ENCODE measurements around the gene RMRP.
"Not testable (repeated sequence)": the region's sequence is repeated elsewhere in the genome, so short reads cannot be mapped to it uniquely, and the experiment has no call there.

Gene RMRP

DNA sequence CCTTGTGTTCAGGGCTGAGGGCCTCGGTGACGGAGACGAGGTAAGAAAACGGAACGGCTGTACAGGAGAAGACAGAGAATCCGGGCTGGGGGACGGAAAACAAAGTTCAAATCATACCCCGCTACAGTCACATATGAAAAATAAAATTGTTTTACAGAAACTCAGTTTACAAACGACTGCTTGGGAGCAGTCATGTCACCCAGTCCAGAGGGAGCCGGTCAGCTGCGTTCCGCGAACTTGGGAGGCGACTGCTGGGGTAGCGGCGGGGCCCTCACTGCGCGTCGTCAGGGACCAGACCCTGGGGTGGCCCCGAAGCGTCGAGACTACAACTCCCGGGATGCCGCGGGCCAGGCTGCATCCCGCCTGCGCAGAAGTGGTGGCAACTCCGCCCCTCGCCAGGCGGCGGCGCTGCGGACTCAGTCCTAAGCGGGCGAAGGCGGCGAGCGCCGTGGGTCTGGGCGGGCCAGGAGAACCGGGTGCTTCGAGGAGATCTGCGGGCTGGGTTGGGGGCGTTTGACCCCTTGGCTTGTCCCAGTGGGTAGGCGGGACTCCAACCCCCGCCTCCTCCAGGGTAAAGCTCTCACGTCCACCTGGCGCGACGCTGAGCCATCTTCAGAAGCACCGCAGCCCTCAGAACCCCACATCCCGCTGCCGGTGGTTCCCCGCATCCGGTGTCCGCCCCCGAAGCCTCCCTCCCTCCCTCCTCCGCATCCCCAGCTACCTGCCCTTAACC, 11.1 kb downstream of the RMRP start:
- peak; percentile 50 for DNase-seq (ENCODE audit: extremely low read depth, low read depth)

DNA sequence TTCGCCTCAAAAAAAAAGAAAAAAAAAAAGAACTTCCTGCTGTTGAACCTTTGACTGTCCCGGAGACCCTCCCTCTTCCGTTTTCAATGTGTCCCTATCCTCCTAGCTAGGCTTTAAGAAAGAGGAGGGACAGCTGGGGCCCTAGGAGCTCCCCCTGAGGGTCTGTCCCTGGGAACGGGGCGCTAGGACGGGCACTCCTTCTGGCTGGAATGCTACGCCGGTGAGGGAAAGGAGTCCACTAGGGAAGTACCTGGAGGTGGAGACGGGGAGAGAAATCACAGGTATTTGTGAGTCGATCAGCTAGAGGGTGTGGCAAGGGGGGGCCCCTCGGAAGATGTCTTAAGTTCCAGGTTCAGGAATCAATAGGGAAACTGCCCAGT, 11.7 kb downstream of the RMRP start:
- TF ChIP-seq, protein P1, sequence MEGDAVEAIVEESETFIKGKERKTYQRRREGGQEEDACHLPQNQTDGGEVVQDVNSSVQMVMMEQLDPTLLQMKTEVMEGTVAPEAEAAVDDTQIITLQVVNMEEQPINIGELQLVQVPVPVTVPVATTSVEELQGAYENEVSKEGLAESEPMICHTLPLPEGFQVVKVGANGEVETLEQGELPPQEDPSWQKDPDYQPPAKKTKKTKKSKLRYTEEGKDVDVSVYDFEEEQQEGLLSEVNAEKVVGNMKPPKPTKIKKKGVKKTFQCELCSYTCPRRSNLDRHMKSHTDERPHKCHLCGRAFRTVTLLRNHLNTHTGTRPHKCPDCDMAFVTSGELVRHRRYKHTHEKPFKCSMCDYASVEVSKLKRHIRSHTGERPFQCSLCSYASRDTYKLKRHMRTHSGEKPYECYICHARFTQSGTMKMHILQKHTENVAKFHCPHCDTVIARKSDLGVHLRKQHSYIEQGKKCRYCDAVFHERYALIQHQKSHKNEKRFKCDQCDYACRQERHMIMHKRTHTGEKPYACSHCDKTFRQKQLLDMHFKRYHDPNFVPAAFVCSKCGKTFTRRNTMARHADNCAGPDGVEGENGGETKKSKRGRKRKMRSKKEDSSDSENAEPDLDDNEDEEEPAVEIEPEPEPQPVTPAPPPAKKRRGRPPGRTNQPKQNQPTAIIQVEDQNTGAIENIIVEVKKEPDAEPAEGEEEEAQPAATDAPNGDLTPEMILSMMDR (IDR thresholded peaks at IDR 0.05; ENCODE audit: low read depth, low read length, missing control alignments) = no peak
- no peak for DNase-seq (ENCODE audit: extremely low read depth, low read depth)
- H3K4me3 ChIP-seq (replicated peaks; ENCODE audit: low read depth, low read length) = peak overlapping the region; percentile 54

More for the DNA sequence above, 11.1 kb downstream of the RMRP start:
- TF ChIP-seq, protein P1 (IDR thresholded peaks at IDR 0.05; ENCODE audit: low read depth, low read length, missing control alignments) = peak; percentile 85
- peak overlapping the region; percentile 54 for H3K4me3 ChIP-seq (replicated peaks; ENCODE audit: low read depth, low read length)

DNA sequence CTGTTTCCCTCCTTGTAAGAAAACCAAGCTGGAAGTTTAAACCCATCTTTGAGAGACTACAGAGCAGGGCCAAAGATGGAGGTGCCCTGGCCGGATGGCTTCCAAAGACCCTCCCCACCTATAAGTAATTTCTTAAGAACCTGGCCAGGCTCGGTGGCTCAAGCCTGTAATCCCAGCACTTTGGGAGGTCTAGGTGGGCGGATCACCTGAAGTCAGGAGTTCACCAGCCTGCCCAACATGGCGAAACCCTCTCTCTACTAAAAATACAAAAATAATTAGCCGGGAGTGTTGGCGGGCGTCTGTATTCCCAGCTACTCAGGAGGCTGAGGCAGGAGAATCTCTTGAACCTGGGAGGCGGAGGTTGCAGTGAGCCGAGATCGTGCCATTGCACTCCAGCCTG, 12.1 kb downstream of the RMRP start:
- not testable (repeated sequence) for DNase-seq (ENCODE audit: extremely low read depth, low read depth)
- H3K4me3 ChIP-seq (replicated peaks; ENCODE audit: low read depth, low read length) = peak overlapping the region; percentile 54

DNA sequence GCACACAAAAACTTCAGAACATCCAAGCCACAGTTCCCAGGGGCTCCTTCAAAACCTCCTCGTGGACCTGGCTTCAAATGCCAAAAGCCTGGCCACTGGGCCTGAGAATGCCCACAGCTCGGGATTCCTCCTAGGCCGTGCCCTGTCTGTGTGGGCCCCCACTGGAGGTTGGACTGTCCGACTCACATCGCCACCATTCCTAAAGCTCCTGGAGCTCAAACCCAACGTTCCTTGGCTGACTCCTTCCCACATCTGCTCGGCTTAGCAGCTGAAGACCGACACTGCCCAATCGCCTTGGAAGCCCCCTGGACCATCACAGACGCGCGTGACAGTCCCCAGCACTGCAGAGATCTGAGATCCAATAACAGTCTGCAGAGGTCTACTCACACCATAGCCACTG, 14.8 kb downstream of the RMRP start:
- TF ChIP-seq, protein P1 (IDR thresholded peaks at IDR 0.05; ENCODE audit: low read depth, low read length, missing control alignments) = no peak

DNA sequence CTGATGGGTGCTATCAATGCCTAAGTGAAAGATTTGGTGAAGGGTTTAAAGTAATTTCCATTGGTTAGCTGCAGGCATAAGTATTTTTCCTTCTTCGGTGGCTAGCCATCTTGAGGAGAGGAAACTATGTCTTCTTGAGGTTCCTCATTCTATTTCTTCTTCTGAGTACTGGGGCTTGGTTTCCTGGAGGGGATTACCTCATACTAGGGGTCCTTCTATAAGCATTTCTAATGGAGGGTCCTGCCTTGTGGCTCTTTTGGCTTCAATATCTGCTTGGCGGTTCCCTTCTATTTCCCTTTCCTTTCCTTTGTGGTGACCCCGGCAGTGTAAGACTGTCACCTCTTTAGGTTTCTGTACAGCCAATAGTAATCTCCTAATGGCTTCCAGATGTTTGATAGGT, 16.3 kb downstream of the RMRP start:
- H3K4me3 ChIP-seq (replicated peaks; ENCODE audit: low read depth, low read length); DNase-seq (ENCODE audit: extremely low read depth, low read depth): not testable (repeated sequence)

More for the DNA sequence above, 14.8 kb downstream of the RMRP start:
- DNase-seq (ENCODE audit: extremely low read depth, low read depth) = no peak
- no peak overlapping the region for H3K4me3 ChIP-seq (replicated peaks; ENCODE audit: low read depth, low read length)

DNA sequence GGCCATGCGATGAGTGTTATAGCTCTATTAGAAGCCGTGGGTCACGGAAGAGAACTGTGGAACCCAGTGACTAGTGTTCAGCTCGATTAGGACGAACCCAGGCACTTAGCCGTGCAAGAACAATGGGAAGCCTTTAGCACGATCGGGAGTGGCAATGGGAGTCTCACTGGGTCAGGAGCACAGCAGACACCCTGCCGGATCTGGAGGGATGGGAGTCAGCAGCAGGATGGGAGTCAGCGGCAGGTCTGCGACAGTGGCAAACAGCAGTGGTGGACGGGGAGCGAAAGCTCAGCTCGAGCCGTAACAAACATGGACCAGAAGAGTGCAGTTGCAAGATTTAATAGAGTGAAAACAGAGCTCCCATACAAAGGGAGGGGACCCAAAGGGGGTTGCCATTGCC, 17.4 kb downstream of the RMRP start:
- not testable (repeated sequence) for H3K4me3 ChIP-seq (replicated peaks; ENCODE audit: low read depth, low read length); DNase-seq (ENCODE audit: extremely low read depth, low read depth)

DNA sequence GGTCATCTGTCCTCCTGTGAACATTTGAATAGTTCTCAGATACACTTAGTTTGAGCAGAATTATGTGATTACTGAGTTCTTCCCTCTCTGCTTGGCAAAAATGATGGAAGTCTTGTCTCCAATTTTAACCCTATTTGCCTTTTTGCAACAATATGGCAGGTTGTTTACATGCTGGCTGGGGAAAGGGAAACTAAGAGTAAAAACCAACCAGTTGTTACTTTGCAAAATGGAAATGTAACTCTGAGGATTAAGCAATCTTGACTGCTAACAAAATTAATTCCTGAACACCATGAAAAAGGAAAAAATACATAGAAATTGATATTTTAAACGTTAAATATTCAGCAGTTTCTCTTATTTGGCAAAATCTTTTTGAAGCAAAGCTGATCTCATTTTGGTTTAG, 18.2 kb downstream of the RMRP start:
- TF ChIP-seq, protein P1 (IDR thresholded peaks at IDR 0.05; ENCODE audit: low read depth, low read length, missing control alignments) = no peak
- no peak overlapping the region for H3K4me3 ChIP-seq (replicated peaks; ENCODE audit: low read depth, low read length)
- no peak for DNase-seq (ENCODE audit: extremely low read depth, low read depth)

DNA sequence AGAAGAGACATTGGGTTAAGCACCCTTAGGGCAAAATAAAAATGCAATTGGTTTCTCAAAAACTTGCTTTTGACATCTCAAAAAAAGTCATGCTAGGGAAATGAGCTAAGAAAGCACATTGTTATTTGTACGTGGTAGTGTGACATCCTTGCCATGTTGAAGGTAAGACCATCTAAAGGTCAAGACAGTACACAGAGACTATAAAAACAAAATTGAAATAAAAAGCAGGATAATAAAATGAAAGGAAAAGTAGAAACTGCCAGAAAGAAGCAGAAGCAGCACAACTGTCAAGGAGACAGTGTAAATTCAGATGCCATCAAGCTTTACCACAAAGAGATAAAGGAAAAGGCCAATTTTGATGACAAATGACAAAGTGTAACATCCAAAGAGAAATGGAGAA, 18.6 kb downstream of the RMRP start:
- not testable (repeated sequence) for H3K4me3 ChIP-seq (replicated peaks; ENCODE audit: low read depth, low read length); DNase-seq (ENCODE audit: extremely low read depth, low read depth)

DNA sequence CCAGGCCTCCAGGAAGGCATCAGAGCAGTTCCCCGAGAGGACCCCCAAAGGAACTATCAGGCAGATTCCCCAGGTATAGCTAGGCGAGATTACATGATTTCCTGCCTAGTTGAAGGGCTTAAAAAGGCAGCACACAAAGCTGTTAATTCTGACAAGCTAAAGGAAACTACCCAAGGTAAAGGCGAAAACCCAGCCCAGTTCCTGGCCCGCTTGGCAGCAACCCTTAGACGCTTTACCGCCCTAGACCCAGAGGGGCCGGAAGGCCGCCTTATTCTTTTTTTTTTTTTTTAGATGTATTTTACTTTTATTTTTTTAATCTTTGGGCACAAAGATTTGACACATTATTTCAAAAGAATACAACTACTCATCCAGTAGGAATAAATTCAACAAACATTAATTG, 19.1 kb downstream of the RMRP start:
- H3K4me3 ChIP-seq (replicated peaks; ENCODE audit: low read depth, low read length); DNase-seq (ENCODE audit: extremely low read depth, low read depth): not testable (repeated sequence)

DNA sequence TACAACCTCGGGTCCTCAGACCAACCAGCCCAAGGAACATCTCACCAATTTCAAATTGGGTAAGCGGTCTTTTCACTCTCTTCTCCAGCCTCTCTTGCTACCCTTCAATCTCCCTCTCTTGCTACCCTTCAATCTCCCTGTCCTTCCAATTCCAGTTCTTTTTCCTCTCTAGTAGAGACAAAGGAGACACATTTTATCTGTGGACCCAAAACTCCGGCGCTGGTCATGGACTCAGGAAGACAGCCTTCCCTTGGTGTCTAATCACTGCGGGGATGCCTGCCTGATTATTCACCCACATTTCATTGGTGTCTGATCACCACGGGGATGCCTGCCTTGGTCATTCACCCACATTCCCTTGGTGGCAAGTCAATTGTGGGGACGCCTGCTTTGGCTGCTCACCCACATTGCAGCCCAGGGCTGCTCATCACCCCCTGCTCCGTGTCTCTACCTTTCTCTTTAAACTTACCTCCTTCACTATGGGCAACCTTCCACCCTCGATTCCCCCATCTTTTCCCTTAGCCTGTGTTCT, 20.3 kb downstream of the RMRP start:
- not testable (repeated sequence) for DNase-seq (ENCODE audit: extremely low read depth, low read depth); H3K4me3 ChIP-seq (replicated peaks; ENCODE audit: low read depth, low read length)

DNA sequence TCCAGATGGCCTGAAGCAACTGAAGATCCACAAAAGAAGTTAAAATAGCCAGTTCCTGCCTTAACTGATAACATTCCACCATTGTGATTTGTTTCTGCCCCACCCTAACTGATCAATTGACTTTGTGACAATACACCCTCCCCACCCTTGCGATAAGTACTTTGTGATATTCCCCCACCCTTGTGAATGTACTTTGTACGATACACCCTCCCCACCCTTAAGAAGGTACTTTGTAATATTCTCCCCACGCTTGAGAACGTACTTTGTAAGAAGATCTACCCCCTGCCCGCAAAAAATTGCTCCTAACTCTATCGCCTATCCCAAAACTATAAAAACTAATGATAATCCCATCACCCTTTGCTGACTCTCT, 21.0 kb downstream of the RMRP start:
- DNase-seq (ENCODE audit: extremely low read depth, low read depth); H3K4me3 ChIP-seq (replicated peaks; ENCODE audit: low read depth, low read length): not testable (repeated sequence)
